HS-5 (cell line): ENCODE data around the gene SPTBN1.

Source experiments
- DNase-seq: peaks from one replicate; pipeline ENCODE4 v3.0.0-alpha.2; 2012; ENCODE audit warnings: low read depth

Gene SPTBN1

GRCh38 chr2:54434711-54435110, 21.4 kb upstream of the SPTBN1 start:
- DNase-seq: no peak

GRCh38 chr2:54435325-54436226, 20.6 kb upstream of the SPTBN1 start:
- DNase-seq: no peak

GRCh38 chr2:54437588-54437987, 18.5 kb upstream of the SPTBN1 start:
- no peak for DNase-seq

GRCh38 chr2:54438271-54438670, 17.9 kb upstream of the SPTBN1 start:
- DNase-seq: no peak

GRCh38 chr2:54439582-54439981, 16.5 kb upstream of the SPTBN1 start:
- DNase-seq: no peak

- DNase-seq: no peak
Measured at GRCh38 chr2:54440050-54440449, 16.1 kb upstream of the SPTBN1 start.

- no peak for DNase-seq
Measured at GRCh38 chr2:54444503-54444902, 11.6 kb upstream of the SPTBN1 start.

- no peak for DNase-seq
Measured at GRCh38 chr2:54446122-54446521, 10.0 kb upstream of the SPTBN1 start.

GRCh38 chr2:54446625-54447024, 9.5 kb upstream of the SPTBN1 start:
- no peak for DNase-seq

- no peak for DNase-seq
Measured at GRCh38 chr2:54454548-54455130, 1.5 kb upstream of the SPTBN1 start.

GRCh38 chr2:54455131-54455562, 980 bp upstream of the SPTBN1 start:
- DNase-seq: no peak

GRCh38 chr2:54456362-54456611, 160 bp downstream of the SPTBN1 start:
- DNase-seq: no peak

- DNase-seq: no peak
Measured at GRCh38 chr2:54456612-54457322, 640 bp downstream of the SPTBN1 start.

GRCh38 chr2:54457323-54458023, 1.3 kb downstream of the SPTBN1 start:
- no peak for DNase-seq

- no peak for DNase-seq
Measured at GRCh38 chr2:54459037-54459441, 2.9 kb downstream of the SPTBN1 start.

- DNase-seq: no peak
Measured at GRCh38 chr2:54461261-54461660, 5.1 kb downstream of the SPTBN1 start.

GRCh38 chr2:54464341-54464740, 8.2 kb downstream of the SPTBN1 start:
- no peak for DNase-seq

GRCh38 chr2:54465143-54465542, 9.0 kb downstream of the SPTBN1 start:
- no peak for DNase-seq

GRCh38 chr2:54466870-54467269, 10.7 kb downstream of the SPTBN1 start:
- DNase-seq: no peak

GRCh38 chr2:54468673-54469072, 12.5 kb downstream of the SPTBN1 start:
- DNase-seq: no peak

GRCh38 chr2:54469484-54470053, 13.4 kb downstream of the SPTBN1 start:
- no peak for DNase-seq

- no peak for DNase-seq
Measured at GRCh38 chr2:54470266-54470938, 14.3 kb downstream of the SPTBN1 start.
